Measurements from ENCODE around the gene ADARB2. TPM values are rescaled to one million over a fixed set of nuclear protein-coding genes. Genes with fewer than 3 reads are reported as not detected.

The ADARB2 gene
- total and polyA plus RNA-seq, 8 donors = 0.41 to 0.92 (median 0.76) TPM

DNA sequence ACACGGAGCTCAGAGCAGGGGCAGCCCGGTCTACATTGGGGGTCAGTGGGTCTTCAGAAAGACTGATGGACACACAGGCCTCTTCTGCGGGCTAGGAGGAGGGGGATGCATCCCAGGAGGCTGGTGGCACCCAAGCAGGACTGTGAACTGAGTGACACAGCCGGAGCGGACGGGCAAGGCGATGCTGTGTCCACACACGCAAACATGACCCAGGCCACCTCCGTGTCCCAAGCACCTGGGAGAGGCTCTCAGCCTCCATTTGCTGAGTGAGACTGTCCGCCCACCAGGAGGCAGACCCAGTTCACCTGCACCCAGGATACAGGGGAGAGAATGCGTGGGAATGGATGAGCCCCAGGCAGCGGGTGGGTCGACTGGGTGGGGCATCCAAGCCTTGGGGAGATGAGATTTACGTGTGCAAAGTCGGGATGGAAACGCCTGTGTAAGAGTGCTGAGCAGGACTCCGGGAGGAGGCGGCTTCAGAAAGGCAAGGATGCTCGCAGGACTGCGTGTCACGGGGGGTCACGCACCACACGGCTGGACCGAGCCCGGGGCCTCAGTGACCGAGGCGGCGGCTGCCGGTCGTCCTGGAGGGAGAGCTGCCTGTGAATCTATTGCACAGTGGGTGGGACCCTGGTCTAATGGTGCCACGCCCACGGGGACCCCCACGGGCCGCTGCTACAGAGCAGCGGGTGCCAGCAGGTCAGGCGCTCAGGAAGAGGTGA lies 262.8 kb downstream of the ADARB2 start:
- Histone ChIP-seq H3K9me3 (no peaks in the 10 kb centered on the region), H3K36me3 (no peaks in the 10 kb centered on the region), H3K4me1 (no peaks in the 10 kb centered on the region), H3K27ac (no peak overlapping the region), H3K27me3 (peaks cover 0 to 21% of the 10 kb centered on the region in 2 donors), H3K4me3 (no peak overlapping the region)
- ATAC-seq (no peak), DNase-seq (peak in 1 of 4 donors; percentile 76)
- TF ChIP-seq, protein P1, sequence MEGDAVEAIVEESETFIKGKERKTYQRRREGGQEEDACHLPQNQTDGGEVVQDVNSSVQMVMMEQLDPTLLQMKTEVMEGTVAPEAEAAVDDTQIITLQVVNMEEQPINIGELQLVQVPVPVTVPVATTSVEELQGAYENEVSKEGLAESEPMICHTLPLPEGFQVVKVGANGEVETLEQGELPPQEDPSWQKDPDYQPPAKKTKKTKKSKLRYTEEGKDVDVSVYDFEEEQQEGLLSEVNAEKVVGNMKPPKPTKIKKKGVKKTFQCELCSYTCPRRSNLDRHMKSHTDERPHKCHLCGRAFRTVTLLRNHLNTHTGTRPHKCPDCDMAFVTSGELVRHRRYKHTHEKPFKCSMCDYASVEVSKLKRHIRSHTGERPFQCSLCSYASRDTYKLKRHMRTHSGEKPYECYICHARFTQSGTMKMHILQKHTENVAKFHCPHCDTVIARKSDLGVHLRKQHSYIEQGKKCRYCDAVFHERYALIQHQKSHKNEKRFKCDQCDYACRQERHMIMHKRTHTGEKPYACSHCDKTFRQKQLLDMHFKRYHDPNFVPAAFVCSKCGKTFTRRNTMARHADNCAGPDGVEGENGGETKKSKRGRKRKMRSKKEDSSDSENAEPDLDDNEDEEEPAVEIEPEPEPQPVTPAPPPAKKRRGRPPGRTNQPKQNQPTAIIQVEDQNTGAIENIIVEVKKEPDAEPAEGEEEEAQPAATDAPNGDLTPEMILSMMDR (IDR thresholded peaks at IDR 0.05) = no peak
- intact Hi-C loops (cut with DNase I) = no loop called here

DNA sequence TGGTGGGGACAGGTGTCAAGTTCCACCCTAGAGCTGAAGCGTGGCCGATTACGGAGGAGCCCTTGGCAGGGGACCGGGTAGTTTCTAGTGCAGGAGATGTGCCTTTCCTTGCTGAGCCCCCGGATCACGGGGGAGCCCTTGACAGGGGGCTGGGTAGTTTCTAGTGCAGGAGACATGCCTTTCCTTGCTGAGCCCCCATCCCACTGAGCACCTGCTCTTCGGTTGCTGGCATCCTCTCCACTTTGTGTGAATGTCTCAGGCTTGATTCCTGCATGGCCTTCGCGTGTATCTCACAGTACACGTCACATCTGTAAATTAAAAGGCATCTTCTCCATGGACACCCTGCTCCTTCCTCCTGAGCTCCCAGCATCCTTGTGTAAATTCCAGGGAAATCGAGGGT lies 263.5 kb downstream of the ADARB2 start:
- H3K9me3 ChIP-seq = no peaks in the 10 kb centered on the region
- no peaks in the 10 kb centered on the region for H3K36me3 ChIP-seq
- H3K27ac ChIP-seq = no peak overlapping the region
- ATAC-seq = no peak
- H3K27me3 ChIP-seq = peaks cover 0 to 21% of the 10 kb centered on the region in 2 donors
- intact Hi-C loops (cut with DNase I) = no loop called here
- TF ChIP-seq, protein P1 (IDR thresholded peaks at IDR 0.05) = no peak
- DNase-seq = no peak
- no peaks in the 10 kb centered on the region for H3K4me1 ChIP-seq
- no peak overlapping the region for H3K4me3 ChIP-seq

DNA sequence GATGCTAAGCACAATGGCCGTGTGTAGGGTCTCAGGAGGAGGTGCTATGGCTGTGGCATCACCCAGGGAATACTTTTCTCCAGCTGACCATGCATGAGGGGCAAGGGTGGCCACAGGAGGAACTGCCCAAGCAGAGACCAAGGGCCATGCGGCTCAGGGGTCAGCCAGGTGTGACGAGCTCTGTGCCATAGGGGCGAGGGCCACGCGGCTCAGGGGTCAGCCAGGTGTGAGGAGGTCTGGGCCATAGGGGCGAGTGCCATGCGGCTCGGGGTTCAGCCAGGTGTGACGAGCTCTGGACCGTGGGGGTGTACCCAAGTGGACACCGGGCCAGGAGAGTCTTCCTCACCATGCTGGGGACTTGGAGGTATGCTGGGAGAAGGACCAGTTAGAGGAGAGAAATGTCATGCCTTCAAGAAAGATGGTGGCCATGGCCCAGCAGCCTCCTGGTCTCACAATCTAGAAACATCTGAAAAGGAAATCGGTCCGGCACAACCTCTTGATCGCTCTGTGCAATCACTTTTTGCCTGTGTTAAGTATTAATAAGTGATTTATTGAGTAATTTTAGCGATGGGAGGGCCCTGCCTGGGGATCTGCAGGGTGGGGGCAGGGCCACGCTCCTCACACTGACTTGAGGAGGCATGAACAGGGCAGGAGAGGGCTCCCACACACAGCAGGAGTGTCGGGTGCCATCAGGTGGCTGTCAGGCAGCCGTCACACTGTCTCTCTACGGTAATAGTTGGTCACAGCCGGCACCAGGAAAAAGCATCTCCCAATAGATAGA lies 265.0 kb downstream of the ADARB2 start:
- Histone ChIP-seq H3K27me3 (peaks cover 0 to 29% of the 10 kb centered on the region in 2 donors), H3K9me3 (no peaks in the 10 kb centered on the region), H3K4me3 (no peak overlapping the region), H3K4me1 (no peaks in the 10 kb centered on the region), H3K36me3 (no peaks in the 10 kb centered on the region), H3K27ac (no peak overlapping the region)
- TF ChIP-seq, protein P1 (IDR thresholded peaks at IDR 0.05) = no peak
- ATAC-seq = peak; percentile 84
- peak in 1 of 4 donors; percentile 67 for DNase-seq
- intact Hi-C loops (cut with DNase I) = no loop called here

DNA sequence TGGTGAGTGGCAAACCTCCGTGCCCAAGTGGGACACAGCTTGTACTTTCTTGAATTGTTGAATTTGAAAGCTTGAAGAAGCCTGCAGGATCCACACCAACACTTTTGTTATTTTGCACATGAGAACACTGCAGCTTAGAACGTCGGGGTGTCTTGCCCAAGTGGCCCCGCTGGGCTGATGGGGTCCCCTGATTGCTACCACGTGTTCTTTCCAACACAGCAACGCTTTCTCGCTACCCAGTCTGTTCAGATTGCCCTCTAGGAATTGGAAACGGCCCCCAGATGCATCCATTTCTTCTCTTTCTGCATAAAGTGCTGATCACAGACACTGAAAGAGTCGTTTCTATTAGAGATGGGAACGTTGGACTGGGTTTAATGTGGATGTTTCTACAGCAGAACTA lies 268.5 kb downstream of the ADARB2 start:
- intact Hi-C loops (cut with DNase I) = no loop called here
- TF ChIP-seq, protein P1 (IDR thresholded peaks at IDR 0.05) = no peak
- H3K36me3 ChIP-seq = no peaks in the 10 kb centered on the region
- no peak overlapping the region for H3K27ac ChIP-seq
- no peak overlapping the region for H3K4me3 ChIP-seq
- ATAC-seq = no peak
- DNase-seq = no peak
- H3K27me3 ChIP-seq = peaks cover 0 to 26% of the 10 kb centered on the region in 2 donors
- H3K9me3 ChIP-seq = no peaks in the 10 kb centered on the region
- H3K4me1 ChIP-seq = no peaks in the 10 kb centered on the region

DNA sequence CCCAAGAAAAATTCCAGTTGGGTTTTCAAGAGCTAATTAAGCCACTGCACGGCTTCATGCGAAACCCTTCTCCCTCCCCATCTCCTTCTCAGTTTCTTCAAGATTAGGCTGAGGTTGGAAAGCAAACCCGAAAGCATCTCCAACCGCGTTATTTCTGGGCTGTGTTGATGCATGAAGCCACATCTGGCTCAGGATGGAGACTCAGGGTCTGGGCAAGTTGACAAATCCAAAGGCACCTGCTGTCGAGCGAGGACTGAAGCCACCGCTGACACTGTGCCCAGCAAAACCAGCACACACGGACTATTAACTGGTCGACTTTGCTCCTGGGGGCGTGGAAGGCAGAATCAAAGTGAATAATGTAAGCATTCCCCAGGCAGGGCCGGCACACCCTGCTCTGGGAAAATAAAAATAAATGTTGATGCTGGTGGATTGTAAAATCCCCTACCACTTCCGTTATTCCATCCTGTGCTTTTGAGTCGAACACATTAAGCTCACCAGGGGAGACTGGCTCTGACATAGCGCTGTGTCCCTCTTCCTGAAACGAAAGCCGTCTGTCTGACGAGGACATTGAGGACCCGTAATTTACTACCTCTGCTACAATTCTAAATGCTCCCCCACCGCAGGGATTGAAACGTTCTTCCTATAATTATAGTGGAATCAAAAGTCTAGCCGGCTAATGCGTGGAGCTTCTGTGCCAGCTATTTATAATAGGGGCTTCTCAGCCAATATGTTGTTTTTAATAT lies 269.8 kb downstream of the ADARB2 start:
- TF ChIP-seq, protein P1 (IDR thresholded peaks at IDR 0.05) = no peak

More for the DNA sequence above, 269.8 kb downstream of the ADARB2 start:
- no peak for DNase-seq
- ATAC-seq = no peak
- Histone ChIP-seq H3K27ac (no peak overlapping the region), H3K36me3 (no peaks in the 10 kb centered on the region), H3K9me3 (no peaks in the 10 kb centered on the region), H3K4me3 (no peak overlapping the region), H3K27me3 (peaks cover 0 to 27% of the 10 kb centered on the region in 2 donors), H3K4me1 (no peaks in the 10 kb centered on the region)
- intact Hi-C loops (cut with DNase I) = no loop called here
